SKM-1 treated with dmso at 0.1 percent for 144 hours (cell line): ENCODE results near the gene SMTNL2.

Experiments used
- DNase-seq: peaks from one replicate; lab custom pipeline; 2025; ENCODE audit not compliant: unreplicated experiment; lab: John Stamatoyannopoulos, UW

Gene SMTNL2

DNA sequence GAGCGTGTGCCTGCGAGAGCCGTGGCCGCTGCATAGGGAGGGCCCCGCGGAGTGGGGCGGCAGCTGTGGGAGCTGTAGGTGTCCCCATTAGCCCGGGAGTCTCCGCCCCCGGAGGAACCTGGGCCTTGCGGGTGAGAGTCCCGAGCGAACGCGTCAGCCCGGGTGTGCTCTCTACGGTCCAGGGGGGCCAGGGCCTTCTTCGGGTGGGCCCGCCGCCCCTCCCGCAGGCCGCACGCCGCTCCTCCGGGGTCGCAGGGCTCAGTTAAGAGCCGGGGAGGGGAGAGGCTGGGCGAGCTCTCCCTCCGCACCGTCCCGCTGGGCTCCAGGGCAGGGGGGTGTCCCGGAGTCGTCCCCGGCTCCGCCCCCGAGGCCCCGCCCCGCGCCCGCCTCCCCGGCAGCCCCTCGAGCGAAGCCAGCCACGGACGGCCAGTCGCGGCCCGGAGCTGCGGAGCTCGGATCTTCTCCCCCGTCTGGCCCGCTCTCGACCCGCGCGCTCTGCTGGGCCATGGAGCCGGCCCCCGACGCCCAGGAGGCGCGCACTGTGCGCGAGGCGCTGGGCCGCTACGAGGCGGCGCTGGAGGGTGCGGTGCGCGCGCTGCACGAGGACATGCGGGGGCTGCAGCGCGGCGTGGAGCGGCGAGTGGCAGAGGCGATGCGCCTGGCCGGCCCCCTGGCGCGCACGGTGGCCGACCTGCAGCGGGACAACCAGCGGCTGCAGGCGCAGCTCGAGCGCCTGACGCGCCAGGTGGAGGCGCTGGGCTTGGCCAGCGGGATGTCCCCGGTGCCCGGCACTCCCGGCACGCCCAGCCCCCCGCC lies at the start of gene SMTNL2:
SMTNL2 (plus strand) TSS at position 429 of the 816 bp plus-strand sequence; CDS start at position 506, 77 bp downstream.
- no peak for DNase-seq

DNA sequence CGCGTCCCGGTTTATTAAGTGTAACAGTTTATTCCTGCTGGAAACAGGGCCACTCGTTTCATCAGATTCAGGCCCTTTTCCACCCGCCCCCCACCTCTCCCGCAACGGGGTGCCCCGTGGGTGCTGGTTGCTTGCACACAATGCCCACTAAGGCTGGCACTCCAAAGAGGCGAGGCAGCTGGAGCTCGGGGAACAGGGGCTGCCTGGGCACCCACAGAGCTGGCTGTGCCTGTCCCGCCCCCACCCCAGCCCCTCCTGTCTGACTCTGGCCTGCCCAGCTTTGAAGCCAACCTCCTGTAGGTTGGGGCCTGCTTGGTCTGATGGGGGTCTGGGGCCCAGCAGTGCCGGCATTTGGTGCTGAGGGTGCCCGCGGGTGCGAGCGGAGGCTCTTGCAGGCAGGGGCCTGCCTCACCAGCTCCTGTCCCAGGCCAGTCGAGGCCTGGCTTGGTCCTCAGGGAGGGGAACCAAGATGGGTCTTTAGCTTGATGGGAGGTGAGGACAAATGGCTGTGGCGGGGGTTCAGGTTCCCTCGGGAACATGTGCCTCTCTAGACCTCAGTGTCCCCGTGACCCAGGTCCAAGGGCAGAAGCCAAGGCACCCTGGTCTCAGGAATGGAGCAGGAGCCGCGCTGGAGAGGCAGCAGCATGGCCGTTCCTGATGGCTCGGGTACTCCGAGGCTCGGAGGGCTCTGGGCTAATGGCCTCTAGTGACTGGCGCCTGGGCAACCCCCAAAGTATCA lies 49.2 kb upstream of the SMTNL2 start:
- no peak for DNase-seq

DNA sequence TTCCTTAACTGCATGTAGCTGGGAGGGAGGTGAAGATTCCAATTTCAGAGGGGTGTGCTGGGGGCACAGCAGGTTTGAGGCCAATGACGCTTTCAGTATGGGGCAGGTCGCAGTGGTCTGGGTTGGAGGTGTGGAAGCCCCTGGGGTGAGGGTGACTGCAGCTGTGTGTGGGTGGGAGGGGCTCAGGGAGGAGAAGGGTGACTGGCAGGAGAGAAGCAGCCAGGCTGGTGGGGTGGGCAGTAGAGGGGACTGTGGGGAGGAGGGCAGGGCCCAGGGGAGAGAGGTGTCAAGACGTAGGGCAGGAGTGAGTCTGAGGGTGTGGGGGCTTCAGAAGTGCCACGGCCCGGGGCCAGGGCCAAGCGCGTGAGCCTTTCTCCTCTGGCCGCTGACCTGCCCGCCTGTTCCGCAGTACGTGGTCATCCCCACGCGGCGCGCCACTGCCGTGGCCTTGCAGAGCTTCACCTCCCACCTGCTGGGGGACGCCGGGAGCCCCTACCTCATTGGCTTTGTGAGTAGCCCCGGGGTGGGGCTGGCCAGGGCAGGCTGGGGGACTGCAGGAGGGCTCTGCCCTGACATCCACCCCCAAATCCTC lies 48.6 kb upstream of the SMTNL2 start:
- DNase-seq: no peak

DNA sequence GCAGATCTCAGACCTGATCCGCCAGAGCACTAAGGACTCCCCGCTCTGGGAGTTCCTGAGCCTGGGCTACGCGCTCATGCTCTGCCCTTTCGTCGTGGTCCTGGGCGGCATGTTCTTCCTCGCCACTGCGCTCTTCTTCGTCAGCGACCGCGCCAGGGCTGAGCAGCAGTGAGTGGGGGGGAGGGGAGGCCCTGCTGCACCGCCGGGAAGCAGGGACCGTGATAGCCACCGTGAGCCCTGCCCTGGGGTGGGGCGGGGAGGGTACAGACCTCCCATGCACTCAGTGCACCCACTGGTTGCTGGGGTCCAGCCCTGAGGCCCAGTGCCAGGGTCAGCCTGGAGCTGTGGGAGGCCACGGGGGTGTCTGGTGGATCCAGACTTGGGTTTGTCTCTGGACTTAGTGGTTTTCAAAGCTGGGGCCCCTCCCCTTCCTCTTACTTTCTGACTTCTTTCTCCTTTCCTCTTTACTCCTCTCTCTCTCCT lies 48.0 kb upstream of the SMTNL2 start:
- DNase-seq: peak; percentile 4

DNA sequence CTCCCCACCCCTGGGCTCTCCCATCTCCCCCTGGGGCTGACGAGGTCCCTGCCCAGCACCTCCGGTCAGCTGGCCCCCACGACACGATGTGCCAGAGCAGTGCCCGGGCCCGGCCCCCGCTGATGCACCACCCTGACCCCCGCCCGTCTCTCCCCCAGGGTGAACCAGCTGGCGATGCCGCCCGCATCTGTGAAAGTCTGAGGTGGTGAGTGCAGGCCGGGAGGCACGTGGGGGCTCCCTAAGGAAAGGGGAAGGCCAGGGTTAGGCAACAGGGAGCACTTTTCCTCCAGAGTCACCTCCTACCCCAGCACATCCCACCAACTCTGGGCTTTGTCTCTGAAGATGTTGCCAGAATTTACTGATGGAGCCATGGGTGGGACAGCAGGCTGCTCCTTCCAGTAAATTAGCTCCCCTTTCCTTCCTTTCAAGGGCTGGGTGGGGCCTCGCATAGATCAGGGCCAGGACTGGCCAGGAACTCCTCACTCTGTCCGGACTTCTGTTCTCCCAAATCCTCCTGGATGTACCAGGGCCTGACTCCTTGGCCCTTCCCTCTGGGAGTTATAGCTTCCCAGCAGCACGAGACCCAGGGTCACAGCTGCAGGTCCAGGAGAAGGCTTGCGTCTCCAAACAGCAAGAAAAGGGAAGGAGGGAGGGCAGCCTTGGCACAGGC lies 47.5 kb upstream of the SMTNL2 start:
- DNase-seq: no peak

DNA sequence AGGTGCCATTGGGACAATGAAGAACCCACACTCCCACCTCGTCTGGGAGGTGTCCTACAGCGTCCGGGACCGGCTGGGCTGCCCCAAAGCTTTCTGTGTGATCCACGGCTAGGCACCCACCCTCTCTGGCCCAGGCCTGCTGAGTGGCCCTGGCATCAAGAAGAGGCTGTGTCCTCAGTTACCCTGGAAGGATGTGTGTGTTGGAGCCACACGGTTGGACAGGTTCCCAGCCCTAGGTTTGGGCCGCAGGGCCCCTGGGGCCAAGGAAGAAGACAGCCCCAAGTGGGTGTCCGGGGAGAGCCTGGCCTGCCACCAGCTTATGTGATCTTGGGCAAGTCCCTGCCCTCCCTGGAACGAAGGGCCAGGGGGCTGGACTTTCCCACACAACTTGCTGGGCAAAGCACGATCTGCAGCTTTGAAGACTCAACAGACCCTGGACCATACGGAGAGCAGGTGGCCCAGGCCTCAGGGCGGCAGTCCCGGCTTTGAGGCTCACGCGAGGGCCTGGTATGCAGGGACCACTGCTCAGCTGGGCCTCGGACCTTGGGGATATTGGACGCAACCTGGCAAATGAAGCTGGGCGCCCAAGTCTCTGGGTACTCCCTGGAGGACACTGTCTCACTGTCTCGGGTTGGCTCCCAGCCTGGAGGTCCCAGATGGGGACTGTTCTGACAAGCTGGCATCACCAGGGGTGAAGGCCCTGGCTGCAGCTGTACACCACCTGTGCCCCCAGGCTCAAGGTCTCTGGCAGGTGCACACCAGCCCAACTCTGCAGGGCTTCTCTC lies 46.7 kb upstream of the SMTNL2 start:
- DNase-seq: no peak

DNA sequence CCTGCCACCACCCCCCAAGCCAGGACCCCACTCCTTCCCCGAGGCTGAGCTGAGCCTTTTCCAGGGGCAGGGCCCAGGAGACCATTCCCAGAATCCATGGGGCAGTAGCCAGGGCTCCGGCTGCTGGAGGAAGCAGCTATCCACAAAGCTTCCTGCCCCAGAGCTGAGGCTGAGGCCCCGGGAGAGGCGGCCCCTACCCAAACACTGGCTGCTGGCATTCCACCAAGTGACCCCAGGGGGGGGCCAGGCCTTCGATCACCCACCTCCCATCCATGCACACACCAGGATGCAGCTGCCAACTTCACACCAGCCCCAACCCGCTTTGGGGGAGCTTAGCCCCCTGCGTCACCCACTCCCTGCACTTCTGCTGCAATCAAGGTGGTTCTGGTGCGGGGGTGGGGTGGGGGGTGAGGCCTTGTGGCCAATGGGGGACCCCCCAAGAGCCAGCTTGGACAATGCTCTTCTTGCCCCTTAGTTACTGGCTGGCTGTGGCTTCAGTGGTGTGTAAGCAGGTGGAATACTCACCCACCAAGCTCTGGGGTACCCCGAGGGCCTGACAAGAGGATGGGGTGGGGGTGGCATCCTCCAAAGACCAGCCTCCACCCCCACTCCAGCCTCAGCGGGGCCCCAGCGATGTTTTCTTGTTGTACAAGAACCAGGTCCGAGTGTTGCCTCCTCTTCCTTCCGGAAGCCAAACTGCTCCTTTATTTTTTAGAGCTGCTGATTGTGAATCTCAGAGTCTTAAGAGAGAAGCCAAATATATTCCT lies 45.9 kb upstream of the SMTNL2 start:
- no peak for DNase-seq

DNA sequence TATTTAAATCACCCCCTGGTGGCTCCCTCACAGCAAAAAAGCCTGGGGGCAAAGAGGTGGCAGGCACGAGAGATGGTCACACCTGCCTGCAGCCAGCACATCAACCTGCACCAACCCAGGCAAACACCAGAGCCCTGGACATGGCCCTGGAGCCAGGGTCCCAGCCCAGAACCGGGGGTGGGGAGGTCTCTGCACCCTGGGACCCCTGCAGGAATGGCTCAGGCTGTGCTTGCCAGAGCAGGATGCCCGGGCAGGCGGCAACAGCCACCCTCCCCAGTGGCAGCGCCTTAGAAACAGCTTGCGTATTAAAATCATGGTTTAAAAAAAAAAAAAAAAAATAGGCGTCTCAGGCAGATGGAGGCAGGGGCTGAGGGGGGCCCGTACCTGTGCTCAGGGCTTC lies 45.3 kb upstream of the SMTNL2 start:
- no peak for DNase-seq

DNA sequence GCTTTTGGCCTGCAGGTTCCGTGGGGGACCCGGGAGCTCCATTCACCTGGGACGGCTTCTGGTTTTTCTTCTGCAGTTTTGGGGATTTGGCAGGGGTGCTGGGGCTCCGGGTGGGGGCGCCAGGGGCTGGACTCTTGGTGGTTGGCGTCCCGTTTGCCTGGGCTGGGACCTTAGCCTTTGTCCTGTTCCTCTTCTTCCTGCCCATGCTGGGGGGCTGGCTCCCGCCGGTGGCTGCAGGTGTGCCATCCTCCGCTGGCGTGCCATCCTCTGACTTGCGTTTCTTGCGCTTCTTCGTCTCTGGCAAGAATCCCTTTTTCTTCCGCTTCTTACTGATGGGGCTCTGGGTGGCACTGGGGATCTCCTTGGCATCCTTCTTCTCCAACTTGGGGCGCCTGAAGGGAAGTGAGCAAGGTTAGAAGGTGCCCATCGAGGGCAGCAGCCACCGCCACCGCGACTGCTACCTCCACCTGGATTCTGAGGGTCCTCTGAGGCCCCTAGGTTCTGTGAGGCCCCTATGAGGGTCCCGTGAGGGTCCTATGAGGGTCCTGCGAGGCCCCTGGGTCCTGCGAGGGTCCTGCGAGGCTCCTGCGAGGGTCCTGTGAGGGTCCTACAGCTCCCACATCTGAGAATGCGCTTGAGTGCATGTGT lies 44.6 kb upstream of the SMTNL2 start:
- no peak for DNase-seq

DNA sequence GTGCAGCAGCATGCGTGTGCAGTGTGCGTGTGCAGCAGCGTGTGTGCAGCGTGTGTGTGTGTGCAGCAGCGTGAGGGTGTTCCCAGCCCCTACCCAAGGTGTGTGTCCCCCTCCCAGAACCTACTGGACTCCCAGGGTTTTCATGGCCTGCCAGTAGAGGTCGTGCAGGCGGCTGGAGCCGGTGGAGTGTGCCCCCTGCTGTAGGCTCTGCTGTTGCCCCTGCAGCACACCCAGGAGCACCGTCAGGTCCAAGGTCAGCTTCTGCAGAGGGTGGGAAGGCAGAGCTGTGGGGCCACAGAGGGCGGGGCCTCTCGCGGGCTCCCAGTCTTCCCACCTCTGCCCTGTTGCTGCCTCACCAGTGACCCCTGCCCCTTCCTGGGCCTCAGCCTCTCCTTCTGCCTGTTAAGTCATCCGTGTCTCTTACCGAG lies 44.1 kb upstream of the SMTNL2 start:
- DNase-seq: no peak

DNA sequence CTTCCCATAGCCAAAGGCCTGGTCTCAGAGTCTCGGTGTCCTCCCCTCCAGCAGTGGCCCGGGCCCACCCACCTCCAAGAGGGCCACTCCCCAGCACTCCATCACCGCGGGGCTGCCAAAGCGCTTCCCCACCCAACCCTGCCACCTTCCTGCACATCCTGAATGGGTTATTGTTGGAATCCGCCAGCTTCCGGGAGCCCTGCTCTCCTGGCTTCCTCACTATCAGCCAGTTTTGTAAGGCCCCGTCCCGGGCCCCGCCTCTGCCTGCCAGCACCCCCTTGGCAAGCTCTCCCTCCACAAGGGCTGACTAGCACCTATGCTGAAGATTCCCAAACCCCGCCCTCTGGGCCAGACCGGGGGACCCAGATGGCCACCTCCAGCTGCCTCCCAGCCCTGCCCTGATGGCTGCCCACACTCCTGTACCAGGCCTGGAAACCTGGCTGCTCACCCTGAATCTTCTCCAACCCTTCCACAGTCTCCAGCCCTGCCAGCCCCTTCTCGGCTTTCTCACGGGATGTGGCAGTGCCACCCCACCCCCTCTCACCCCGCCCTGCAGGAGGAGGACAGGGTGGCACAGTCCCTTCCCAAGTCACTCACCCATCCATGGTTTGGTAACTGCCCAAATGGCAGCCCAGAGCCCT lies 43.5 kb upstream of the SMTNL2 start:
- DNase-seq: no peak

DNA sequence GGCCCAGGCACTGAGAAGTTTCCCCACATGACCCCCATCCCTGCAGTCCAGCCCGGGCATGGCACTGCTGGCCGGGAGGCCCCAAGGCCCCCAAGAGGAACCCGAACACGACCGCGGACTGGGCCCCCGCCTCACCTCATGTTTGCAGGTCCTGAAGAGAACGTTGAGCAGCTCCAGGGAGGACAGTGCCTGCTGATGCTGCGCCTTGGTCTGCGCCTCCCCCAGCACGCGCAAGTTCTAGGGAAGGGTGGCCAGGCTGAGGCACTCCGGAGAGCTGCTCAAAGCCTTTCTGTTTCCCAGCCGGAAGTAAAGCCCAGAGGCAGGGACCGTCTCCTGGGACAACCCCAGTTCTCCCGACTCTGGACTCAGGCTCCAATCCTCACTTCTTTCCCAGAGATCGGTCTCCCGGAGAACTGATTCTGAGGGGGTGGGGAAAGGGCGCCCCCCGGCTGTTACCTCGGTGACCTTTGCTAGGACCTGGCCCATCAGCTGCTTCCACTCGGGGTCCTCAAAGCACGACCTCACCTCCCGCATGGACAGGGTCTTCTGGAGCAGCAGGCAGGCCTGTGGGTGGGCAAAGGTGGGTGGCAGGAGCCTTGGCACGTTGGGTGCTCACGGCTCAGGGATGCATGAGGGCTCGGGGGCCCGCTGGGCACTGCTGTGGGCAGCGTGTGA lies 42.9 kb upstream of the SMTNL2 start:
- no peak for DNase-seq

DNA sequence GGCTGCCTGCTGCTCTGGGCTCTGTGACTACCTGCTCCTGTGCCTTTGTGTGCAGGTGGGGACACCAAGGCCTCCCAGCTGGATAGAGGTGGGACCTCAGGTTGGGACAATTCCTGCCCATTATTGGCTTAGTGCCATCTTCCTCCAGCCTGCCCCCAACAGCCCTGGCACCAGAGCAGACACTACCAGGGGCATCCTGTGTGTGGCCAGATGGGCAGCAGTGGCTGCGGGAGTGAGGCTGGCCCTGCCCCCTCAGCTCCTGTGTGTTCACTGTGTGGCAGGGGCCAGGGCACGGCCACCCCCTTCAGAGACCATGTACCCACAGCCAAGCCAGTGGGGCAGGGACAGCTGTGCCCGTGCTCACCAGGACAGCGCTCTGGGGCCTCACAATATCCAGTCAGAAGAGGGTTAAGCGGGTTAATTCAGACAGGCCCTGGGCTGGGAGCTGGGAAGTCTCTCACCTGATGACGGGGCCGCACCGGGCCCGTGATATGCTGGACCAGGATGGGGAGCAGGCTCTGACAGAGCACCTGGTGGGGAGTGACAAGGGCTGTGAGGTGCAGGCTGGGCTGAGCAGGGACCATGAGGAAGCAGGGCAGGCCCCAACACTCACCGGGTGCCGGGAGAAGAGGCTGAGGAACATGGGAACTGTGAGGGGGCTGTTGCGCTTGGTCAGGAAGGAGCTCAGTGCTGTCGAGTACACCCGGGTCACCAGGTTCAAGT lies 42.2 kb upstream of the SMTNL2 start:
- no peak for DNase-seq

DNA sequence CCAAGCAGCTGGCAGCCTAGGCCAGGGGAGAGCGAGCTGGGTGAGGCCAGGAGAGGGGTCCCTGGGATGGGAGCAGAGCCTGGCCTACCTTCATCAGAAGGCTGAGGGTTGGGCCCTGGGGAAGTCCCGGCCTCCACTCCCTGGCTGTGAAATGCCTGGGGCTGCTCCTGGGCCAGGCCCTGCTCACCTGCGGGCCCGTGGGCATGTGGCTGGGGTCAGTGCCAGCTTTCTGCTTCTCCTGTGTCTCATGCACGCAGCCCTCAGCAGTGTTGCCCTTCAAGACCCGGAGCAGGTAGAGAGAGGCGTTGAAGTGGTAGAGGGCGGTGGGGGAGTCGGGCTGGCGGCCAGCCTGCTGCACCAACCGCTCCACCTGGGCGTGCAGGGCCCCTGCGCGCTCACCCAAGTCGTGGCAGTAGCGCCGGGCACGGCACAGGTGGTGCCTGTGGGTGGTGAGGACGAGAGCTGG lies 41.6 kb upstream of the SMTNL2 start:
- no peak for DNase-seq

DNA sequence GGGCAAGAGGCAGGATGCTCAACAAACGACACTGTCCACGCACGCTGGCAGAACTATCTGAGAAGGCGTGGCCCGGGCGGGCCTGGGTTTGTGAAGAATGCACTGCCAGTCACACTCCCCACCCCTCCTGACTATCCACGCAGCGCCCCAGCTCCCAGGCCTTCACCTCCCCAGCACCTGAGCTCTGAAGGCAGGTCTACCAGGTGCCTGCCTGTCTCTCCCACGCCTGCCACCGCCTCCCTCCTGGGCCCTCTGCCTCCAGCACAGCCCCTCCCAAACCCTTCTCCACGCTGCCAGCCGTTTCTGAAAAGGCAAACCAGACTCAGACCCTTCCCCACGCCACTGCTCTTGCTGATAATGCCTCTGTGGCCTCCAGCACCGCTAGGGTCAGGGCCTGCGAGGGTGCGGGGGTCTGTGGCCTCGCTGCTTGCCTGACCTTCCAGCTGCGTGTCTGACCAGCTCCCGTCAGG lies 40.7 kb upstream of the SMTNL2 start:
- DNase-seq: no peak

DNA sequence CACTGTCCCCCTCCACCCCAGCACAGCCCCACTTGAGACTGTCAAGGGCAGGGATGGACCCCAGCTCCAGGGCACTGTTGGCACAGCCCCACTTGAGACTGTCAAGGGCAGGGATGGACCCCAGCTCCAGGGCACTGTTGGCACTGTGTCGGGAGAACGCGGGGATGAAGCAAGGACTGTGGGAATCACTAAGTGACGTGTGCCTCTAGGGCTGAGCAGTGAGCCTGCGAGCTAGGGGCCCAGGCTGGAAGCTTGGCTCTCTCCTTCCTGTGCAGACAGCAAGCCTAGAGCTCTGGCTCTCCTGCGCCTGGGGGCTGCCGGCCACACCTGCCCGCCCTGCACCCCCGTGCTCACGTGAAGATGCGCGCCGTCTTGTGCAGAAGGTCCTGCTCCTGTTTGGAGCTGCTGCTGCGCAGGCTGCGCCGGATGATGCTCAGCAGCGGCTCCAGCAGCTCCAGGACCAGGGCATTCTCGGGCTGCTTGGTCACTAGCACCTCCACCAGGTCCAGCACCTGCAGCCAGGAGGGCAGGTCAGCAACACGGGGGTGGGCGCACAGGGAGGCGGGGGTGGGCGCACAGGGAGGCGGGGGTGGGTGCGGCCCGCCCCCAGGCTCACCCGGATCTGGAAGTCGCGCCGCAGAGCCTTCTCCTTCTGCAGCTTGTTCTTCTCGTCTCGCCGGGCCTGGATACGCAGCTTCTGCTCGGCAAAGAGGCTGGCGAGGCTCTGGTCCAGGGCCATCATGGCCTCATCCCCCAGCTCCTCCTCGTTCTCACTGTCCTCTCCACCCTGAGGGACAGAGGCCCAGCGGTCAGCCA lies 40.0 kb upstream of the SMTNL2 start:
- DNase-seq: no peak

DNA sequence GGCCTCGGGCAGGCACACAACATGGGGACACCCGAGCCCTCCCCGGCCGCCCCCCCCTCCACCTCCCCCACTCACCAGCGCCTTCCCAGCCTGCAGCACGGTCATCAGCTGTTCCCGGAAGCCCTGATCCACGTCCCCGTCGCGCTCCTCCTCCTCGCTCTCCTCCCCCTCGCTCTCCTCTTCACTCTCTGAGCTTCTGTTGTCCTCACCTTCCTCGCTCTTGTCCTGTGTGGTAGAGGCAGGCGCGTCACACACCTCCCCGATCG lies 39.4 kb upstream of the SMTNL2 start:
- DNase-seq: no peak
